ENCODE data around the gene CDKL4.
A peak's percentile ranks its signal among the peaks of the same experiment; 100 is the strongest.
"Not testable (repeated sequence)": the region's sequence is repeated elsewhere in the genome, so short reads cannot be mapped to it uniquely, and the experiment has no call there.

CDKL4 gene

GRCh38 chr2:39176997-39177396, 66.8 kb downstream of the CDKL4 start:
- no peak for DNase-seq (ENCODE audit: low read depth)

- DNase-seq (ENCODE audit: low read depth) = no peak
Measured at GRCh38 chr2:39175026-39175812, 68.6 kb downstream of the CDKL4 start.

- DNase-seq (ENCODE audit: low read depth) = no peak
Measured at GRCh38 chr2:39174022-39174421, 69.7 kb downstream of the CDKL4 start.

GRCh38 chr2:39172047-39172706, 71.6 kb downstream of the CDKL4 start:
- not testable (repeated sequence) for DNase-seq (ENCODE audit: low read depth)

GRCh38 chr2:39171621-39172020, 72.1 kb downstream of the CDKL4 start:
- DNase-seq (ENCODE audit: low read depth) = no peak

GRCh38 chr2:39164089-39164488, 79.7 kb downstream of the CDKL4 start:
- DNase-seq (ENCODE audit: low read depth) = no peak

- no peak for DNase-seq (ENCODE audit: low read depth)
Measured at GRCh38 chr2:39160982-39161381, 82.8 kb downstream of the CDKL4 start.

- no peak for DNase-seq (ENCODE audit: low read depth)
Measured at GRCh38 chr2:39159283-39159682, 84.5 kb downstream of the CDKL4 start.

GRCh38 chr2:39158351-39158750, 85.4 kb downstream of the CDKL4 start:
- no peak for DNase-seq (ENCODE audit: low read depth)

- no peak for DNase-seq (ENCODE audit: low read depth)
Measured at GRCh38 chr2:39156846-39157245, 86.9 kb downstream of the CDKL4 start.

GRCh38 chr2:39156107-39156506, 87.7 kb downstream of the CDKL4 start:
- peak; percentile 23 for DNase-seq (ENCODE audit: low read depth)

- DNase-seq (ENCODE audit: low read depth) = not testable (repeated sequence)
Measured at GRCh38 chr2:39155573-39155972, 88.2 kb downstream of the CDKL4 start.

GRCh38 chr2:39154944-39155343, 88.8 kb downstream of the CDKL4 start:
- no peak for DNase-seq (ENCODE audit: low read depth)

GRCh38 chr2:39153312-39153711, 90.5 kb downstream of the CDKL4 start:
- DNase-seq (ENCODE audit: low read depth) = no peak

- no peak for DNase-seq (ENCODE audit: low read depth)
Measured at GRCh38 chr2:39152504-39152903, 91.3 kb downstream of the CDKL4 start.

GRCh38 chr2:39150890-39151497, 92.8 kb downstream of the CDKL4 start:
- DNase-seq (ENCODE audit: low read depth) = no peak

GRCh38 chr2:39150102-39150562, 93.6 kb downstream of the CDKL4 start:
- no peak for DNase-seq (ENCODE audit: low read depth)

- no peak for DNase-seq (ENCODE audit: low read depth)
Measured at GRCh38 chr2:39146630-39147029, 97.1 kb downstream of the CDKL4 start.

- DNase-seq (ENCODE audit: low read depth) = no peak
Measured at GRCh38 chr2:39145906-39146421, 97.8 kb downstream of the CDKL4 start.

GRCh38 chr2:39144416-39144815, 99.4 kb downstream of the CDKL4 start:
- no peak for DNase-seq (ENCODE audit: low read depth)

- no peak for DNase-seq (ENCODE audit: low read depth)
Measured at GRCh38 chr2:39142904-39143605, 100.7 kb downstream of the CDKL4 start.

Data from GM04503 (cell line).